ENCODE results near the gene FCSK.

DNA sequence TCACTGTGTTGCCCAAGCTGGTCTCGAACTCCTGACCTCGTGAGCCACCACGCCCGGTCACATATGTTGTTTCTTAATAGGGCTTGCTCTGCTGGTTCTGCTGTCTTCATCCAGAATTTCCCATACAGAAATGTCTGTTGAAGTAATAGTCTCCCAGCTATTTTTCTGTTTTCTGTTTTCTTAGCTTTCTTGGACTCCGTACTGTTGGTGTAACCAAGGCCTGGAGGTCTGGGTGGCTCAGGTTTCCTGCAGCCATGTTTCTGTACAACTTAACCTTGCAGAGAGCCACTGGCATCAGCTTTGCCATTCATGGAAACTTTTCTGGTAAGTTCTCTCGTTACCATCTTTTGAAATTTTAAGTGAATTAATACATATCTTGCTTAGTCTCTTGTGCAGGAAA is 72.0 kb downstream of the FCSK start:
- TF ChIP-seq SMC3 (IDR thresholded peaks at IDR 0.05; ENCODE audit: low read length) (no peak), HIVEP1 (CRISPR knock-in tag; IDR thresholded peaks at IDR 0.05) (no peak), POLR2AphosphoS5 (IDR thresholded peaks at IDR 0.05; ENCODE audit: low read depth, low read length) (no peak), EZH2 (conservative IDR thresholded peaks at IDR 0.05; ENCODE audit: low read depth, low read length) (no peak), HOXA9 (CRISPR knock-in tag; IDR thresholded peaks at IDR 0.05; ENCODE audit: borderline replicate concordance) (no peak)
- TF ChIP-seq, protein P1, sequence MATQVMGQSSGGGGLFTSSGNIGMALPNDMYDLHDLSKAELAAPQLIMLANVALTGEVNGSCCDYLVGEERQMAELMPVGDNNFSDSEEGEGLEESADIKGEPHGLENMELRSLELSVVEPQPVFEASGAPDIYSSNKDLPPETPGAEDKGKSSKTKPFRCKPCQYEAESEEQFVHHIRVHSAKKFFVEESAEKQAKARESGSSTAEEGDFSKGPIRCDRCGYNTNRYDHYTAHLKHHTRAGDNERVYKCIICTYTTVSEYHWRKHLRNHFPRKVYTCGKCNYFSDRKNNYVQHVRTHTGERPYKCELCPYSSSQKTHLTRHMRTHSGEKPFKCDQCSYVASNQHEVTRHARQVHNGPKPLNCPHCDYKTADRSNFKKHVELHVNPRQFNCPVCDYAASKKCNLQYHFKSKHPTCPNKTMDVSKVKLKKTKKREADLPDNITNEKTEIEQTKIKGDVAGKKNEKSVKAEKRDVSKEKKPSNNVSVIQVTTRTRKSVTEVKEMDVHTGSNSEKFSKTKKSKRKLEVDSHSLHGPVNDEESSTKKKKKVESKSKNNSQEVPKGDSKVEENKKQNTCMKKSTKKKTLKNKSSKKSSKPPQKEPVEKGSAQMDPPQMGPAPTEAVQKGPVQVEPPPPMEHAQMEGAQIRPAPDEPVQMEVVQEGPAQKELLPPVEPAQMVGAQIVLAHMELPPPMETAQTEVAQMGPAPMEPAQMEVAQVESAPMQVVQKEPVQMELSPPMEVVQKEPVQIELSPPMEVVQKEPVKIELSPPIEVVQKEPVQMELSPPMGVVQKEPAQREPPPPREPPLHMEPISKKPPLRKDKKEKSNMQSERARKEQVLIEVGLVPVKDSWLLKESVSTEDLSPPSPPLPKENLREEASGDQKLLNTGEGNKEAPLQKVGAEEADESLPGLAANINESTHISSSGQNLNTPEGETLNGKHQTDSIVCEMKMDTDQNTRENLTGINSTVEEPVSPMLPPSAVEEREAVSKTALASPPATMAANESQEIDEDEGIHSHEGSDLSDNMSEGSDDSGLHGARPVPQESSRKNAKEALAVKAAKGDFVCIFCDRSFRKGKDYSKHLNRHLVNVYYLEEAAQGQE (IDR thresholded peaks at IDR 0.05; ENCODE audit: borderline replicate concordance in 1 of 2, low read depth in 1 of 2, low read length in 2 of 2): no peak
- TF ChIP-seq, protein P2, sequence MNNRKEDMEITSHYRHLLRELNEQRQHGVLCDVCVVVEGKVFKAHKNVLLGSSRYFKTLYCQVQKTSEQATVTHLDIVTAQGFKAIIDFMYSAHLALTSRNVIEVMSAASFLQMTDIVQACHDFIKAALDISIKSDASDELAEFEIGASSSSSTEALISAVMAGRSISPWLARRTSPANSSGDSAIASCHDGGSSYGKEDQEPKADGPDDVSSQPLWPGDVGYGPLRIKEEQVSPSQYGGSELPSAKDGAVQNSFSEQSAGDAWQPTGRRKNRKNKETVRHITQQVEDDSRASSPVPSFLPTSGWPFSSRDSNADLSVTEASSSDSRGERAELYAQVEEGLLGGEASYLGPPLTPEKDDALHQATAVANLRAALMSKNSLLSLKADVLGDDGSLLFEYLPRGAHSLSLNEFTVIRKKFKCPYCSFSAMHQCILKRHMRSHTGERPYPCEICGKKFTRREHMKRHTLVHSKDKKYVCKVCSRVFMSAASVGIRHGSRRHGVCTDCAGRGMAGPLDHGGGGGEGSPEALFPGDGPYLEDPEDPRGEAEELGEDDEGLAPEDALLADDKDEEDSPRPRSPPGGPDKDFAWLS (CRISPR knock-in tag; IDR thresholded peaks at IDR 0.05; ENCODE audit: borderline replicate concordance): no peak
- TF ChIP-seq, protein P3, sequence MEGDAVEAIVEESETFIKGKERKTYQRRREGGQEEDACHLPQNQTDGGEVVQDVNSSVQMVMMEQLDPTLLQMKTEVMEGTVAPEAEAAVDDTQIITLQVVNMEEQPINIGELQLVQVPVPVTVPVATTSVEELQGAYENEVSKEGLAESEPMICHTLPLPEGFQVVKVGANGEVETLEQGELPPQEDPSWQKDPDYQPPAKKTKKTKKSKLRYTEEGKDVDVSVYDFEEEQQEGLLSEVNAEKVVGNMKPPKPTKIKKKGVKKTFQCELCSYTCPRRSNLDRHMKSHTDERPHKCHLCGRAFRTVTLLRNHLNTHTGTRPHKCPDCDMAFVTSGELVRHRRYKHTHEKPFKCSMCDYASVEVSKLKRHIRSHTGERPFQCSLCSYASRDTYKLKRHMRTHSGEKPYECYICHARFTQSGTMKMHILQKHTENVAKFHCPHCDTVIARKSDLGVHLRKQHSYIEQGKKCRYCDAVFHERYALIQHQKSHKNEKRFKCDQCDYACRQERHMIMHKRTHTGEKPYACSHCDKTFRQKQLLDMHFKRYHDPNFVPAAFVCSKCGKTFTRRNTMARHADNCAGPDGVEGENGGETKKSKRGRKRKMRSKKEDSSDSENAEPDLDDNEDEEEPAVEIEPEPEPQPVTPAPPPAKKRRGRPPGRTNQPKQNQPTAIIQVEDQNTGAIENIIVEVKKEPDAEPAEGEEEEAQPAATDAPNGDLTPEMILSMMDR (CRISPR knock-in tag; IDR thresholded peaks at IDR 0.05): no peak
- TF ChIP-seq, protein P4, sequence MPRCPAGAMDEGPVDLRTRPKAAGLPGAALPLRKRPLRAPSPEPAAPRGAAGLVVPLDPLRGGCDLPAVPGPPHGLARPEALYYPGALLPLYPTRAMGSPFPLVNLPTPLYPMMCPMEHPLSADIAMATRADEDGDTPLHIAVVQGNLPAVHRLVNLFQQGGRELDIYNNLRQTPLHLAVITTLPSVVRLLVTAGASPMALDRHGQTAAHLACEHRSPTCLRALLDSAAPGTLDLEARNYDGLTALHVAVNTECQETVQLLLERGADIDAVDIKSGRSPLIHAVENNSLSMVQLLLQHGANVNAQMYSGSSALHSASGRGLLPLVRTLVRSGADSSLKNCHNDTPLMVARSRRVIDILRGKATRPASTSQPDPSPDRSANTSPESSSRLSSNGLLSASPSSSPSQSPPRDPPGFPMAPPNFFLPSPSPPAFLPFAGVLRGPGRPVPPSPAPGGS (CRISPR knock-in tag; IDR thresholded peaks at IDR 0.05): no peak

Data from HepG2 (cell line).